ENCODE results near the gene KIRREL2.
"Not testable (repeated sequence)": the region's sequence is repeated elsewhere in the genome, so short reads cannot be mapped to it uniquely, and the experiment has no call there.

KIRREL2 gene

GRCh38 chr19:35870124-35870736, 13.5 kb downstream of the KIRREL2 start:
- peak; percentile 35 for DNase-seq

GRCh38 chr19:35870798-35871197, 14.1 kb downstream of the KIRREL2 start:
- DNase-seq, result no peak

- DNase-seq, result no peak
These were observed 14.9 kb downstream of the KIRREL2 start for GRCh38 chr19:35871611-35872010.

GRCh38 chr19:35872180-35872579, 15.5 kb downstream of the KIRREL2 start:
- no peak for DNase-seq

GRCh38 chr19:35874392-35874930, 17.8 kb downstream of the KIRREL2 start:
- DNase-seq, result no peak

- DNase-seq, result no peak
These were observed 22.4 kb downstream of the KIRREL2 start for GRCh38 chr19:35879068-35879467.

- DNase-seq, result peak; percentile 90
These were observed 23.1 kb downstream of the KIRREL2 start for GRCh38 chr19:35879770-35880317.

- peak; percentile 80 for DNase-seq
These were observed 25.6 kb downstream of the KIRREL2 start for GRCh38 chr19:35882114-35882832.

- no peak for DNase-seq
These were observed 27.2 kb downstream of the KIRREL2 start for GRCh38 chr19:35883882-35884281.

- no peak for DNase-seq
These were observed 28.6 kb downstream of the KIRREL2 start for GRCh38 chr19:35885225-35885738.

- DNase-seq, result no peak
These were observed 29.2 kb downstream of the KIRREL2 start for GRCh38 chr19:35885904-35886303.

- DNase-seq, result no peak
These were observed 30.5 kb downstream of the KIRREL2 start for GRCh38 chr19:35887197-35887596.

GRCh38 chr19:35888398-35888797, 31.7 kb downstream of the KIRREL2 start:
- no peak for DNase-seq

GRCh38 chr19:35889370-35890112, 32.8 kb downstream of the KIRREL2 start:
- no peak for DNase-seq

GRCh38 chr19:35890113-35890650, 33.5 kb downstream of the KIRREL2 start:
- no peak for DNase-seq

GRCh38 chr19:35891819-35892218, 35.1 kb downstream of the KIRREL2 start:
- DNase-seq, result not testable (repeated sequence)

GRCh38 chr19:35894342-35894741, 37.6 kb downstream of the KIRREL2 start:
- no peak for DNase-seq

GRCh38 chr19:35895911-35896642, 39.4 kb downstream of the KIRREL2 start:
- DNase-seq, result no peak

GRCh38 chr19:35896643-35897040, 39.9 kb downstream of the KIRREL2 start:
- DNase-seq, result no peak

GRCh38 chr19:35897706-35898451, 41.2 kb downstream of the KIRREL2 start:
- no peak for DNase-seq

GRCh38 chr19:35898499-35898809, 41.7 kb downstream of the KIRREL2 start:
- no peak for DNase-seq
